Natural killer cell (primary cell): Measurements from ENCODE around the gene NRXN3. TPM values are rescaled to one million over a fixed set of nuclear protein-coding genes. Genes with fewer than 3 reads are reported as not detected.

Source experiments
- ATAC-seq, 3 donors: fragments of 150-1000 bp in 2 of 3; fragments of 200-7000 bp in 1 of 3; cut with Tn5 transposase; 1 replicate in 1 of 3; 2 replicates in 2 of 3; pipeline ENCODE4 v1.10.0; 2021; ENCODE audit warnings: mild to moderate bottlenecking in 2 of 3, moderate library complexity in 2 of 3
- DNase-seq, 2 donors: peaks; one replicate each; pipeline versions ENCODE4 v3.0.0 to v3.0.0-alpha.2; 2013 to 2021; ENCODE audit warnings: mixed read lengths in 1 of 2
- H3K27ac ChIP-seq: one replicate; pipeline ENCODE4 v1.5.1; 2013; ENCODE audit warnings: mild to moderate bottlenecking, low read length
- H3K27me3 ChIP-seq: one replicate; pipeline ENCODE4 v1.6.1; 2013; ENCODE audit warnings: low read length; ENCODE audit not compliant: control insufficient read depth, insufficient read depth
- H3K36me3 ChIP-seq: one replicate; pipeline ENCODE4 v1.6.1; 2013; ENCODE audit warnings: low read length; ENCODE audit not compliant: control insufficient read depth, insufficient read depth
- H3K4me1 ChIP-seq: one replicate; pipeline ENCODE4 v1.6.1; 2013; ENCODE audit warnings: low read length; ENCODE audit not compliant: control insufficient read depth, insufficient read depth
- H3K4me3 ChIP-seq: one replicate; pipeline ENCODE4 v1.5.1; 2013; ENCODE audit warnings: low read length
- H3K9me3 ChIP-seq: one replicate; pipeline ENCODE4 v1.6.1; 2013; ENCODE audit warnings: low read length; ENCODE audit not compliant: control insufficient read depth, insufficient read depth
- H3K27ac Mint-ChIP-seq, 2 donors: one replicate each; pipeline ENCODE4 v1.8.0; 2022; ENCODE audit warnings: mild to moderate bottlenecking in 2 of 2, mixed read lengths in 2 of 2, moderate library complexity in 1 of 2
- H3K27me3 Mint-ChIP-seq, 2 donors: one replicate each; pipeline ENCODE4 v1.8.0; 2022; ENCODE audit warnings: low read depth in 2 of 2, mixed read lengths in 2 of 2
- H3K36me3 Mint-ChIP-seq: one replicate; pipeline ENCODE4 v1.8.0; 2022; ENCODE audit warnings: mixed read lengths
- H3K4me1 Mint-ChIP-seq, 2 donors: one replicate each; pipeline ENCODE4 v1.8.0; 2022; ENCODE audit warnings: mixed read lengths in 2 of 2
- H3K4me3 Mint-ChIP-seq: one replicate; pipeline ENCODE4 v1.8.0; 2022; ENCODE audit warnings: mild to moderate bottlenecking, moderate library complexity, mixed read lengths
- H3K9me3 Mint-ChIP-seq, 2 donors: one replicate each; pipeline ENCODE4 v1.8.0; 2022; ENCODE audit warnings: mixed read lengths in 2 of 2
- CTCF ChIP-seq: fragments of 200-600 bp; IDR thresholded peaks from one replicate; pipeline ENCODE4 v1.8.0; 2022; ENCODE audit warnings: antibody characterized with exemption
- WGBS: methylation state at CpG from one replicate; pipeline ENCODE4 v1.1.7; 2013; ENCODE audit warnings: missing lambda C conversion rate; ENCODE audit not compliant: insufficient coverage; 5-methylcytosine and 5-hydroxymethylcytosine counted together
- intact Hi-C: fragments of 100-400 bp; cut with micrococcal nuclease; formaldehyde crosslinking; loops from one replicate; pipeline ENCODE4 v1.14.2; 2022
- total RNA-seq, 4 donors: library from RNA; stranded (reverse); fragments of 120-200 nt in 1 of 4; gene quantifications; one replicate each; pipeline versions ENCODE4 v1.2.3 to v1.2.4, GENCODE V29; 2013 to 2022

Gene NRXN3
- total RNA-seq, 3 donors from 2014 or later (not counting 1 experiment from before 2014, with no cell fraction given), result not detected

- no peaks in the 10 kb centered on the region for H3K27me3 Mint-ChIP-seq
- intact Hi-C loops, result no loop called here
- no peak overlapping the region for H3K4me3 Mint-ChIP-seq
- H3K4me1 Mint-ChIP-seq, result no peaks in the 10 kb centered on the region
- ATAC-seq, result no peak
- no peaks in the 10 kb centered on the region for H3K9me3 ChIP-seq
- no peaks in the 10 kb centered on the region for H3K27me3 ChIP-seq
- TF ChIP-seq CTCF, result no peak
- H3K27ac ChIP-seq, result no peak overlapping the region
- H3K36me3 Mint-ChIP-seq, result no peaks in the 10 kb centered on the region
- H3K4me3 ChIP-seq, result no peak overlapping the region
- no peaks in the 10 kb centered on the region for H3K4me1 ChIP-seq
- 55% methylated on average over 5 of the region's 6 CpGs for WGBS
- no peak for DNase-seq
- H3K9me3 Mint-ChIP-seq, result peaks cover 0 to 2% of the 10 kb centered on the region in 2 donors
- H3K36me3 ChIP-seq, result no peaks in the 10 kb centered on the region
- no peak overlapping the region for H3K27ac Mint-ChIP-seq
Measured at GRCh38 chr14:78986989-78987388, 816.8 kb downstream of the NRXN3 start.

GRCh38 chr14:78989221-78989620, 819.0 kb downstream of the NRXN3 start:
- Mint-ChIP-seq H3K27me3 (no peaks in the 10 kb centered on the region), H3K36me3 (no peaks in the 10 kb centered on the region), H3K9me3 (peaks cover 0 to 2% of the 10 kb centered on the region in 2 donors), H3K4me1 (no peaks in the 10 kb centered on the region), H3K4me3 (no peak overlapping the region), H3K27ac (no peak overlapping the region)
- no peak for DNase-seq
- ATAC-seq, result no peak
- no peak for TF ChIP-seq CTCF
- WGBS, result 70% methylated on average over 2 of the region's 3 CpGs
- Histone ChIP-seq H3K4me3 (no peak overlapping the region), H3K27me3 (no peaks in the 10 kb centered on the region), H3K9me3 (no peaks in the 10 kb centered on the region), H3K27ac (no peak overlapping the region), H3K36me3 (no peaks in the 10 kb centered on the region), H3K4me1 (no peaks in the 10 kb centered on the region)
- intact Hi-C loops, result no loop called here

GRCh38 chr14:78992867-78993266, 822.7 kb downstream of the NRXN3 start:
- Histone ChIP-seq H3K27me3 (no peaks in the 10 kb centered on the region), H3K36me3 (no peaks in the 10 kb centered on the region), H3K27ac (no peak overlapping the region), H3K4me1 (no peaks in the 10 kb centered on the region), H3K4me3 (no peak overlapping the region), H3K9me3 (no peaks in the 10 kb centered on the region)
- Mint-ChIP-seq H3K27me3 (no peaks in the 10 kb centered on the region), H3K4me1 (no peaks in the 10 kb centered on the region), H3K4me3 (no peak overlapping the region), H3K36me3 (no peaks in the 10 kb centered on the region), H3K27ac (no peak overlapping the region), H3K9me3 (no peaks in the 10 kb centered on the region)
- intact Hi-C loops, result no loop called here
- no peak for TF ChIP-seq CTCF
- DNase-seq, result no peak
- 82% methylated on average over 2 of the region's 2 CpGs for WGBS
- ATAC-seq, result no peak

GRCh38 chr14:78997811-78998210, 827.6 kb downstream of the NRXN3 start:
- TF ChIP-seq CTCF, result no peak
- H3K4me1 ChIP-seq, result no peaks in the 10 kb centered on the region
- H3K9me3 ChIP-seq, result no peaks in the 10 kb centered on the region
- H3K36me3 Mint-ChIP-seq, result no peaks in the 10 kb centered on the region
- H3K4me3 Mint-ChIP-seq, result no peak overlapping the region
- H3K27ac Mint-ChIP-seq, result no peak overlapping the region
- no peak overlapping the region for H3K4me3 ChIP-seq
- H3K4me1 Mint-ChIP-seq, result no peaks in the 10 kb centered on the region
- no peaks in the 10 kb centered on the region for H3K27me3 Mint-ChIP-seq
- no peaks in the 10 kb centered on the region for H3K27me3 ChIP-seq
- DNase-seq (no peak), ATAC-seq (no peak)
- 82% methylated on average over 1 of the region's 1 CpG for WGBS
- H3K9me3 Mint-ChIP-seq, result peaks cover 2 to 3% of the 10 kb centered on the region in 2 donors
- intact Hi-C loops, result no loop called here
- H3K36me3 ChIP-seq, result no peaks in the 10 kb centered on the region
- H3K27ac ChIP-seq, result no peak overlapping the region
